ENCODE data around the gene TCN2. TPM values are rescaled to one million over a fixed set of nuclear protein-coding genes. Genes with fewer than 3 reads are reported as not detected.

Gene TCN2
- total and polyA plus RNA-seq, 10 of the 15 experiments (the other 5 are each of a cell fraction or from before 2014, with no cell fraction given), result 5.4 to 21.8 (median 11.0) TPM

- TF ChIP-seq ZNF592 (IDR thresholded peaks at IDR 0.05), result no peak
- TF ChIP-seq NFYB (IDR thresholded peaks at IDR 0.05; ENCODE audit: insufficient read depth, low read depth, low read length), result no peak
- no peak for TF ChIP-seq ZNF207 (IDR thresholded peaks at IDR 0.05; ENCODE audit: borderline replicate concordance)
- no peak for TF ChIP-seq EGR1 (IDR thresholded peaks at IDR 0.05; ENCODE audit: borderline replicate concordance in 1 of 2, low read depth in 2 of 2, low read length in 2 of 2)
- TF ChIP-seq USF1 (IDR thresholded peaks at IDR 0.05; ENCODE audit: borderline replicate concordance, extremely low read length, insufficient read depth, low read depth, low read length), result no peak
- no peak for TF ChIP-seq GABPA (IDR thresholded peaks at IDR 0.05; ENCODE audit: low read depth)
- TF ChIP-seq RAD21 (IDR thresholded peaks at IDR 0.05; ENCODE audit: insufficient read depth, low read depth, low read length), result no peak
- TF ChIP-seq SP1 (IDR thresholded peaks at IDR 0.05; ENCODE audit: low read depth, low read length), result peak; percentile 36
- TF ChIP-seq SPI1 (IDR thresholded peaks at IDR 0.05; ENCODE audit: borderline replicate concordance, insufficient read depth, low read depth, low read length), result no peak; the same call in 1 of the 2 replicates
- peak; percentile 67; the same call in 1 of the 2 replicates for TF ChIP-seq IKZF1 (conservative IDR thresholded peaks at IDR 0.05)
- TF ChIP-seq NKRF (conservative IDR thresholded peaks at IDR 0.05), result peak; percentile 95
- no peak for TF ChIP-seq FOS (IDR thresholded peaks at IDR 0.05; ENCODE audit: borderline replicate concordance, extremely low read depth, insufficient read length)
- TF ChIP-seq EZH2 (IDR thresholded peaks at IDR 0.05; ENCODE audit: borderline replicate concordance, control insufficient read depth, low read depth, low read length), result no peak
- TF ChIP-seq ZNF687 (IDR thresholded peaks at IDR 0.05), result 0 out of 2 replicates have a peak, but pooled peaks have one; percentile 18
- TF ChIP-seq MEF2B (IDR thresholded peaks at IDR 0.05; ENCODE audit: partially characterized antibody, poor library complexity, severe bottlenecking), result peak; percentile 51
- TF ChIP-seq SRF (IDR thresholded peaks at IDR 0.05; ENCODE audit: low read depth in 2 of 2, low read length in 2 of 2), result no peak
These were observed 60.8 kb downstream of the TCN2 start, which contains the start of gene DUSP18 (continued) for GRCh38 chr22:30667494-30668385.

Measured in GM12878 (cell line).